Fibroblast of skin of left biceps (primary cell): ENCODE data around the gene MAP3K13.
A peak's percentile ranks its signal among the peaks of the same experiment; 100 is the strongest.
"Not testable (repeated sequence)": the region's sequence is repeated elsewhere in the genome, so short reads cannot be mapped to it uniquely, and the experiment has no call there.

Experiments
- DNase-seq, 2 experiments: peaks; one replicate each; pipeline ENCODE4 v3.0.0-alpha.2; 2013; ENCODE audit warnings: low read depth in 2 of 2

MAP3K13 gene

DNA sequence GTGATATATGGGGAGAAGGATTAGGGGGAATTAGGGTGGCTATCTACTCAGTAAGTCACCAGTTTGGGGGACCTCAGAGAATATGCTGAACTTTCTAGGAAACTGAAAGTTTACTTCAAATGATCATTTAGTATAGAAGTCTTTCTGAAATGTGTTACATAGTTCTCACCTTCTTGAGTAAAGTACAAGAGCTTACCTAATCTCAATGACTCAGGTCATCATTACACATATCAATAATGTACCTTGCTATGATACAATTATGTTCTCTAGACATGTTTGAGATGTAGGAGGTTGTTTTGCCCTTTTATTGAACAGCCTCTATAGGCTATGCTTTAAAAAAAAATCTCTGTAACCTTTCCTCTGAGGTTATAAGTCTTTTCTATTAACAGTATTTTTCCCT lies 85.2 kb downstream of the MAP3K13 start:
- DNase-seq, result no peak

- DNase-seq, result not testable (repeated sequence)
Measured at GRCh38 chr3:185451432-185451831, 88.5 kb downstream of the MAP3K13 start.

DNA sequence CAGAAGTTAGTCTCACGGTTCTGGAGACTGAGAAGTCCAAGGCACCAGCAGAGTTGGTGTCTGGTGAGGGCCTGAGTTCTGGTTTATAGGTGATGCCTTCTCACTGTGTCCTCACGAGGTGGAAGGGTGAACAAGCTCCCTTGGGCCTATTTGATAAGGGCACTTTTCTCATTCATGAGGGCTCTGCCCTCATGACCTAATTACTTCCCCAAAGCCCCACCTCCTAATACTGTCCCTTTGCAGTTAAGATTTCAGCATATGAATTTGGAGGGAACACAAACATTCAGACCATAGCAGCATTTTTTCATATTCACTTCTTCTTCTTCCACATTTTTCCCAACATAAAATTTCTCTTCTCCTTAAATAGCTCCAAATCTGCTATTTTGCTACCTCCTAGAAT lies 94.4 kb downstream of the MAP3K13 start:
- no peak for DNase-seq

- no peak for DNase-seq
Measured at GRCh38 chr3:185460309-185460708, 97.4 kb downstream of the MAP3K13 start.

GRCh38 chr3:185460719-185461350 lies 97.9 kb downstream of the MAP3K13 start:
- DNase-seq, result no peak

- no peak for DNase-seq
Measured at GRCh38 chr3:185465471-185465870, 102.5 kb downstream of the MAP3K13 start.

- not testable (repeated sequence) for DNase-seq
Measured at GRCh38 chr3:185466123-185466522, 103.2 kb downstream of the MAP3K13 start.

DNA sequence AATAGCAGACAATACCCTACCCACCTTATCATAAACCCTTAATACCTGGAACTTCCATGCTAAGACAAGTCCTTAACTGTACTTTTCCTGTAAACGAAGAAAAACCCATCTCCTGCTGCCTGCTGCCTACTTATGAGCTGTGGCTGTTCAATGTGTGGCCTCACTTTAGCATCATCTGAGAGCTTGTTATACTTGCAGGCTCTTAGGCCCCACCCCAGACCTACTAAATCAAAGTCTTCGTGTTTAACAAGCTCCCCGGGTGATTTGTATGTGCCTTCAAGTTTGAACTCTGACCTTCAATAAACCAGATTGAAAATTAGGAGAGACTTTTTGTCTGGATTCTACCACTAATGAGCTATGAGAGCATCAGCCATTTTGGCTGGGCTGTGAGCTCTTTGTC lies 106.6 kb downstream of the MAP3K13 start:
- no peak for DNase-seq

DNA sequence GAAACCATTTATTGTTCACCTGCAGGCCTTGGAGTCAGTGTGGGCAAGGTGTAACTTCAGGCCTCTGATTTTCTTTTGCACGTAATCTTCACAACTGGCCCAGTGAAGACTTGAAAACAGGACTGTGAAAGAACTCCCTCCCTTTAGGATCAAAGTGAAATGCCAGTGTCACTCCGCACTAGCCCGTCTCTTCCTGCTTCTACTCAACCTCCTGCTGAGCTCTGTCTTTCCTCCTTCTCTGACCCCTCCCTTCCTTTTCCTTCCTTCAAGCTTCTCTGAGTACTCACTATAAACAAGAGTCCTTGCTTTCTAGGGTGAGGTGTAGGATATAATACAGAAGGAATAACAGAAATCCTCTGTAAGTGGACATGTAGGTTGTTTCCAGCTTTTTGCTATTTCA lies 107.4 kb downstream of the MAP3K13 start:
- DNase-seq, result no peak

GRCh38 chr3:185473290-185473815 lies 110.4 kb downstream of the MAP3K13 start:
- no peak for DNase-seq

DNA sequence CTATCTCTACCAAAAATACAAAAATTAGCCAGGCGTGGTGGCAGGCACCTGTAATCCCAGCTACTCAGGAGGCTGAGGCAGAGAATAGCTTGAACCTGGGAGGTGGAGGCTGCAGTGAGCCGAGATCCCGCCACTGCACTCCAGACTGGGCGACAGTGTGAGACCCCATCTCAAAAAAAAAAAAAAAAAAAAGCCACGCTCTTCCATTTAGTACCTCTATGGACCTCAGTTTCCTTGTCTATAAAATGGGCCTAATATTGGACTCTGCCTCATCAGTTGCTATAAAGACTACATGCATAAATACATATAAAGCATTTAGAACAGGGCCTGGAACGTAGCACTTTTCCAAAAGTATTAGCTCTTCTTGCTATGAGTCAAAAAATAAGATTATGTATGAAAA lies 112.0 kb downstream of the MAP3K13 start:
- not testable (repeated sequence) for DNase-seq

- DNase-seq, result no peak
Measured at GRCh38 chr3:185477316-185477715, 114.4 kb downstream of the MAP3K13 start.

DNA sequence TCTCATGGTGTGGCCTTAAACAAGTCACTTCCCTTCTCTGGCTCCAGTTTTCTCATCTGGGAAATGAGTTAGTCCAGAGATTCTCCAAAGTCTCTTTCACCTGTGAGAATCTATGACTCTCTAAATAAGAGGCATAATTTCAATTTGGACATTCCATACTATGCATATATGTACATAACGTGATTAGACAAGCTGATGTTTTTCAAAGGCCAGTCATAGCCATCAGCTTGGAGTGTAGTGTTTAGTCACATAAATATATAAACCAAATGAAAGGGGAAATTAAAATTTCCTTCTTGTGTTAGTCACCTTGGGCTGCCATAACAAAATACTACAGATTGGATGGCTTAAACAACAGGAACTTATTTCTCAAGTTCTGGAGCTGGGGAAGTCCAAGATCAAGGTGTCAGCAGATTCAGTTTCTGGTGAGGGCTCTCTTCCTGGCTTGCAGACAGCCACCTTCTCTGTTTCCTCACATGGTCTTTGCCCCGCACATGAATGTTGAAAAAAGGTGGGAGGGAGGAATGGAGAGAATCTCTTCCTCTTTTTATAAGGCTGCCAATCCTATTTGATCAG lies 116.5 kb downstream of the MAP3K13 start:
- no peak for DNase-seq

DNA sequence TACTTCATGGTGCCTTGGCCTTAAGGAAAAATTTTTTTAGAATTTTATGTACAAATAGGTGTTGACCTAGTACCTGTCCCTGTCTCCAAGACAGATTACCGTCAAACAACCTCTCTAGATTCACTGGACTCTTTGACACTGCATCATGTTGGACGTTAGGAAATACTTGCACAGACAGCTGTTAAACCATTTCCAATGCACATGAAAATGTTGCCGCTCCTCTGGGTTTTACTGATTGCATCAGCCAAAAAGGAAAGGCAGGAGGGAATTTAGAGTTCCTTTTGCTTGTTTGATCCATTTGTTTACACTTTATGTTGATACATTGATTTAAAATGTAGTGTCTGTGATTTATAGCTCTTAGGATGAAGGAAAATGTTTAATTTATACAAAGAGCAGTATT lies 121.4 kb downstream of the MAP3K13 start:
- DNase-seq, result no peak

- DNase-seq, result no peak
Measured at GRCh38 chr3:185486394-185486793, 123.5 kb downstream of the MAP3K13 start.

DNA sequence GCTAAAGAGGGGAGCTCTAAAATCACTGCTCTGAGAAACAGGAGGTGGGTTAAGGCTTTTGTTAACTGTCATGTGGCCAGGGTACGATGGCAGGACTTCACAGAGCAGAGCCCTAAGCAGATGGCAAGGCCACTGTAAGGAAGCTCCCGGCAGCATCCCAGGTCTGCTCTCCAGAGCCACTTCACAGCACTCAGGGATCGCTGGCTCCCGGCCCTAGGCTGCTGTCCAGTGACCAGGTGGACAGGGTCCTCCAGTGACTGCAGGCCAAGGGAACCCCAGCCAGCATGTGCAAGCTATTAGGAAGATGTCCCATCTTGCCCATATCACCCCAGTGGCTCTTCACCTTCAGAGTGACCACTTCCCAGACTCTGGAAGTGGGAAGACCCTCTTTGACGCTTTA lies 125.5 kb downstream of the MAP3K13 start:
- no peak for DNase-seq

GRCh38 chr3:185489462-185489861 lies 126.5 kb downstream of the MAP3K13 start:
- DNase-seq, result no peak

DNA sequence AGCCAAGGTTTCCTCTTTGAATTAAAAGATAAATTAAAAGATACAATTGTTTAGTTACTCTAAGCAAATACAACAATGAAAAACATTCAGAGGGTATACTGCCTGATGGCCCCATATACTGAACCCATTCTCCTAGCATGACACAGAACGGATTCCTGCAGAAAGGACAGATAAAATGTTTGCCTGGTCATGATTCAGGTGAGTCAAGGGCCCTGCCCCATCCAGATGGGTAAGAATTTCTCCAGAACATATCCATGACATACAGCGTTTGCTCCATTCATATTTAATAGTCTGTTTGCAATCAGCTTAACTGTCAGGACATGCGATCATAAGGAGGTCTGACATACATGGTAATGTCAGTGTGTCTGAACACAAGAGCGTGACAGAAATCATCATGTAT lies 127.3 kb downstream of the MAP3K13 start:
- no peak for DNase-seq

GRCh38 chr3:185498503-185499396 lies 135.8 kb downstream of the MAP3K13 start, which contains the start of gene TMEM41A:
Gene TMEM41A, minus strand, starts transcription at chr3:185499035. Its CDS starts 74 bp downstream, at chr3:185498961.
- peak; percentile 68 to 71 for DNase-seq

GRCh38 chr3:185502987-185503386 lies 140.1 kb downstream of the MAP3K13 start:
- DNase-seq, result no peak

DNA sequence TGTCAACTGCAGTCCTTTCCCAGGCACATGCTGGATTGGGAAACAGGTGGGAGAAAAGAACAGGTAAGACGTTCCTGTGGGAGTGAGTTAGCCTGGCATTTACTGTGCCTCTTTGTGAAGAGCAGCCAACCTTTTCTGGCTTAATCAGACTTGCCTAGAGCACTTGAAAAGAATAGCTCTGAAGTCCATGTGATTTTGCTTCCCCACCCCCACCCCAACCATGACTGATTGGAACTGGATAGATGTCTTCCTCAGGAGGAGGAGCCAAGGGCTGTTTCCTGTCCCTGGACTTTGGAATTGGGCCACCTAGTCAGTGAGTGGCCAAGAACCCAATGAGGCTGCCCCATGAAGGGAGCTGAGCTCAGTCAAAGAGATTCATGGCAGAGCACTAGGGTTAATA lies 140.6 kb downstream of the MAP3K13 start:
- no peak for DNase-seq

- DNase-seq, result no peak
Measured at GRCh38 chr3:185504636-185505035, 141.7 kb downstream of the MAP3K13 start.
